ENCODE measurements around the gene SLC44A4.
"Not testable (repeated sequence)": the region's sequence is repeated elsewhere in the genome, so short reads cannot be mapped to it uniquely, and the experiment has no call there.

The SLC44A4 gene

DNA sequence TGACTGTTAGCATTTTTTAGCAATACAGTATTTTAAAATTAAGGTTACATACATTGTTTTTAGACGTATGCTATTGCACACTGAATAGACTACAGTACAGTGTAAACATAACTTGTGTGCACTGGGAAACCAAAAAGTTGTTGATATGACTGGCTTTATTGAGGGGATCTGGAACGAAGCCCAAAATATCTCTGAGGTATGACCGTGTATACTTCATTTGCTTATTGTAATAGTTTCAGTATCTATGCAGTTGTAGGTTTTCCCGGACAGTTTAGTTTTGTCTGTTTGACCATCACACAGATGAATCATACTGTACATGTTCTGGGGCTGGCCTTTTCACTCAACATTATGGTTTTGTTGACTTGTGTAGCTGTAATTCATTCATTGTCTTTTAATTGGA lies 30.0 kb upstream of the SLC44A4 start:
- Histone ChIP-seq H3K4me3 (ENCODE audit: low read length) (no peak overlapping the region), H3K27me3 (ENCODE audit: insufficient read depth, low read length) (no peaks in the 10 kb centered on the region), H2AFZ (ENCODE audit: low read depth, low read length) (no peak overlapping the region), H3K9me3 (ENCODE audit: low read length) (no peaks in the 10 kb centered on the region), H3K4me1 (ENCODE audit: insufficient read depth, low read length) (peaks cover 3% of the 10 kb centered on the region), H3K36me3 (ENCODE audit: insufficient read depth, low read length) (no peaks in the 10 kb centered on the region)

DNA sequence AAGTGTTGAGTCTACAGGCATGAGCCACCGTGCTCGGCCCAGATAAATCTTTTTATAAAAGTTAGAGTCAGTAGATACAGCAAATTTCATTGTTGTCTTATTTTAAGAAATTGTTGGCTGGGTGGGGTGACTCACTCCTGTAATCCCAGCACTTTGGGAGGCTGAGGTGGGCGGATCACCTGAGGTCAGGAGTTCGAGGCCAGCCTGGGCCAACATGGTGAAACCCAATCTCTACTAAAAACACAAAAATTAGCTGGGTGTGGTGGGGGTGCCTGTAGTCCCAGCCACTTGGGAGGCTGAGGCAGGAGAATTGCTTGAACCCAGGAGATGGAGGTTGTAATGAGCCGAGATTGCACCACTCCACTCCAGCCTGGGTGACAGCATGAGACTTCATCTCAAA lies 29.5 kb upstream of the SLC44A4 start:
- not testable (repeated sequence) for H3K4me1 ChIP-seq (ENCODE audit: insufficient read depth, low read length); H3K36me3 ChIP-seq (ENCODE audit: insufficient read depth, low read length); H3K27me3 ChIP-seq (ENCODE audit: insufficient read depth, low read length); H2AFZ ChIP-seq (ENCODE audit: low read depth, low read length); H3K9me3 ChIP-seq (ENCODE audit: low read length); H3K4me3 ChIP-seq (ENCODE audit: low read length)

DNA sequence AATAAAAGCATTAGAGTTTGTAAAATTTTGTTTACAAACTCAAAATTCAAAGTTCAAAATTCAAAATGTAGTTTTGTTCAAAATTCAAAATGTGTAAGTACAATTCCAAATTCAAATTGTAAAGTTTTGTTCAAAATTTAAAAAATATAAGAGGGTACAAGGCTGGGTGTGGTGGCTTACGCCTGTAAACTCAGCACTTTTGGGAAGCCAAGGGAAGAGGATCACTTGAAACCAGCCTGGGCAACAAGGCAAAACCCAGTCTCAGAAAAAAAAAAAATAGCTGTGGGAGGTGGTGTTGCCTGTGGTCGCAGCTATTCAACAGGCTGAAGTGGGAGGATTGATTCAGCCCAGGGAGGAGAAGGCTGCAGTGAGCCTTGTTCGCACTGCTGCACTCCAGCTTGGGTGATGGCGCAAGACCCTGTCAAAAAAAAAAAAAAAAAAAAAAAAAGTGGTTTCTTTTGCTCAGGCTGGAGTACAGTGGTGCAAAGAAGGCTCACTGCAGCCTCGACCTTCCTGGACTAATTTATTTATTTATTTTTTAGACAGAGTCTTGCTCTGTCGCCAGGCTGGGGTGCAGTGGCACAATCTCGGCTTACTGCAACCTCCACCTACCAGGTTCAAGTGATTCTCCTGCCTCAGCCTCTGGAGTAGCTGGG lies 28.5 kb upstream of the SLC44A4 start:
- no peaks in the 10 kb centered on the region for H3K36me3 ChIP-seq (ENCODE audit: insufficient read depth, low read length)
- H3K4me3 ChIP-seq (ENCODE audit: low read length), result no peak overlapping the region
- no peaks in the 10 kb centered on the region for H3K27me3 ChIP-seq (ENCODE audit: insufficient read depth, low read length)
- peaks cover 9% of the 10 kb centered on the region for H3K4me1 ChIP-seq (ENCODE audit: insufficient read depth, low read length)
- H3K9me3 ChIP-seq (ENCODE audit: low read length), result no peaks in the 10 kb centered on the region
- H2AFZ ChIP-seq (ENCODE audit: low read depth, low read length), result no peak overlapping the region

DNA sequence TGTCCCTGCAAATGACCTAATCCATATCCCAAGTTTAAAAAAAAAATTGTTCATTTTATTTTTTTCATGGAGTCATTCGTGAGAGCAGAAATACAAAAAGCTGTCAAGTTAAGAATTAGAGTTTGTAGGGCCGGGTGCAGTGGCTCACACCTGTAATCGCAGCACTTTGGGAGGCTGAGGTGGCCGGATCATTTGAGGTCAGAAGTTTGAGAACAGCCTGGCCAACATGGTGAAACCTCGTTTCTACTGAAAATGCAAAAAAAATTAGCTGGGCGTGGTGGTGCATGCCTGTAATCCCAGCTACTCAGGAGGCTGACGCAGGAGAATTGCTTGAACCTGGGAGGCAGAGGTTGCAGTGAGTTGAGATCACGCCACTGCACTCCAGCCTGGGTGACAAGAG lies 27.9 kb upstream of the SLC44A4 start:
- not testable (repeated sequence) for H3K9me3 ChIP-seq (ENCODE audit: low read length); H3K36me3 ChIP-seq (ENCODE audit: insufficient read depth, low read length); H3K4me3 ChIP-seq (ENCODE audit: low read length); H2AFZ ChIP-seq (ENCODE audit: low read depth, low read length); H3K4me1 ChIP-seq (ENCODE audit: insufficient read depth, low read length); H3K27me3 ChIP-seq (ENCODE audit: insufficient read depth, low read length)

DNA sequence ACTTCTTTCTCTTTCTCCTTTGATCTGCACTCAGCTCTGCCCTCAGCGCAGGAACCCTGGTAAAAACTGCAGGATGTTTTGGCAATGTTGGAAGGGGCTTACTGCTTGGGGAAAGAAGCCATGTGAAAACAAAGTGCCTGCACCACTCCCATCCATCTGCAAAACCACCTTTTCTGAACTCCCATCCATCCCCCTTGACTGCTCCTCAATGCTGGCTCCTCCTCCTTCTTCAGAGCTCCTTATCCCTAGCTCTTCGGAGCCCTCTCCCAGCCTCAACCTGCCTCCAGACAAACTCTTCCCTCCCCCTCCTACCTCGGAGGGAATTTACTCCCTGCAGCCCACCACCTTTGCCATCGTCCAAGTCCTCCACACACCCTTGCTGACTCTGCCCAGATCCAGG lies 27.3 kb upstream of the SLC44A4 start:
- Histone ChIP-seq H2AFZ (ENCODE audit: low read depth, low read length) (no peak overlapping the region), H3K4me1 (ENCODE audit: insufficient read depth, low read length) (peaks cover 8% of the 10 kb centered on the region), H3K36me3 (ENCODE audit: insufficient read depth, low read length) (no peaks in the 10 kb centered on the region), H3K4me3 (ENCODE audit: low read length) (no peak overlapping the region), H3K9me3 (ENCODE audit: low read length) (no peaks in the 10 kb centered on the region), H3K27me3 (ENCODE audit: insufficient read depth, low read length) (no peaks in the 10 kb centered on the region)

DNA sequence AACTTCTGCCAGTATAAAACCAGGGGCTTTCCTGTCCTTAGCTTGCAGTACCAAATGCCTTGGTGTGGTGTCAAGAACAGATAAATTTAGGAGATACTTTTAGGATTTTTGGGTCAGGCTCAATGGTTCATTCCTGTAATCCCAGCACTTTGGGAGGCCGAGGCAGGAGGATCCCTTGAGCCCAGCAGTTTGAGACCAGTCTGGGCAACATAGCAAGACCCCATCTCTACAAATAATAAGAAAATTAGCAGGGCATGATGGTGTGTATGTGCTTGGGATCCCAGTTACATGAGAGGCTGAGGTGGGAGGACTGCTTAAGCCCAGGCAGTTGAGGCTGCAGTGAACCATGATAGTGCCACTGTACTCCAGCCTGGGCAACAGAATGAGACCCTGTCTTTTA lies 26.2 kb upstream of the SLC44A4 start:
- Histone ChIP-seq H3K4me1 (ENCODE audit: insufficient read depth, low read length) (peaks cover 13% of the 10 kb centered on the region), H3K36me3 (ENCODE audit: insufficient read depth, low read length) (no peaks in the 10 kb centered on the region), H2AFZ (ENCODE audit: low read depth, low read length) (no peak overlapping the region), H3K4me3 (ENCODE audit: low read length) (no peak overlapping the region), H3K27me3 (ENCODE audit: insufficient read depth, low read length) (no peaks in the 10 kb centered on the region), H3K9me3 (ENCODE audit: low read length) (no peaks in the 10 kb centered on the region)

DNA sequence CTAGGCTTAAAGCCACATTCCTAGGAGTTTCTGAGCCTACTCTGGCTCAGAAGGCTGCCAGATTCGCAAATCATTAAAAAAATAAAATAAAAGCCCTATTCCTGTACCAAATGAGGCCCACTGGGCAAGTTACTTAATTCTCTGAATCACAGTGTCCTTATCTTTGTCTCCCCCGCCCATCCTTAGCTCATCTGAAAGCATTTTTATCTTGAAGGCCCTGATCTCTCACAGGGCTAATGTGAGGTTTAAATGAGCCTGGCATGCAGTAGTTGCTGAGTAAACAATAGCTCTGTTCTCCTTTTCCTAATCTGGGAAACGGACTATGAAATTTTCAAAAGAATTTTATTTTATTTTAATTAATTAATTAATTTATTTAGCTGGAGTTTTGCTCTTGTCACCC lies 25.2 kb upstream of the SLC44A4 start:
- no peaks in the 10 kb centered on the region for H3K27me3 ChIP-seq (ENCODE audit: insufficient read depth, low read length)
- no peak overlapping the region for H2AFZ ChIP-seq (ENCODE audit: low read depth, low read length)
- H3K4me3 ChIP-seq (ENCODE audit: low read length), result no peak overlapping the region
- H3K36me3 ChIP-seq (ENCODE audit: insufficient read depth, low read length), result peaks cover 4% of the 10 kb centered on the region
- peaks cover 20% of the 10 kb centered on the region for H3K4me1 ChIP-seq (ENCODE audit: insufficient read depth, low read length)
- H3K9me3 ChIP-seq (ENCODE audit: low read length), result no peaks in the 10 kb centered on the region

DNA sequence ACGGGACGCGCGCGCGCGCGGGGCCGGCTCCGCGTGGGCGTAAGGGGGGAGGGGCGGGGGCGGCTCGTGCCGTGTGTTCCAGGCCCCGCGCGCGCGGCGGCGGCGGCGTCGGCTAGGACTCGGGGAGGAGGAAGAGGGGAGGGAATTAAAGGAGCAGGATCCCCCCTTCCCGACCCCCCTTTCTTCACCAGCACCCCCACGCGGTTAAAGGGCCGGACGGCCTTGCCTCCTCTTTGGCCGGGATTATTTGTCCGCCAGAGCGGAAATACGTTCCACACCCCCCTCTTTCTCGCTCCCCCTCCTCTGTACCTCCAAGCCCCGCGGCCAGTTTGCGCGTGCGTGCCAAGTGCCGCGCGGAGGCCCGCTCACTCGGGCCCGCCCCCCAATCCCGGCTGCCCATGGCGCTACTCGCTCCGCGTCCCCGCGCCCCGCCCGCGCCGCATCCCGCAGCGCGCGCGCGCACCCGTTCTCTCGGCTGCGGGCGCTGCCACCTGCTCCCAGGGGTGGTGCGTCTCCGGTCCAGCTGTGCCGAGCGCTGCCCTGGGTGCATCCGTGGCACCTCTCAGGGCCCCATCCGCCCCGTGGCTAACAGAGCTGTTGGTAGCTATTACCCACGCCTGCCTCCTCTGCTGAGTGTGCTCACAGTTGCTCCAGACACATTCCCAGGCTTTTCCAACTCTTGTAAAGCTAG lies 23.3 kb upstream of the SLC44A4 start, which contains the start of gene ZBTB12:
ZBTB12 (minus strand) TSS at position 134 of the 691 bp plus-strand sequence. CDS start 781 bp downstream, outside the sequence.
- H3K9me3 ChIP-seq (ENCODE audit: low read length), result no peaks in the 10 kb centered on the region
- H3K36me3 ChIP-seq (ENCODE audit: insufficient read depth, low read length), result peaks cover 4% of the 10 kb centered on the region
- no peaks in the 10 kb centered on the region for H3K27me3 ChIP-seq (ENCODE audit: insufficient read depth, low read length)
- H2AFZ ChIP-seq (ENCODE audit: low read depth, low read length), result peak within 1 kb of the TSS; percentile 50
- peaks cover 28% of the 10 kb centered on the region for H3K4me1 ChIP-seq (ENCODE audit: insufficient read depth, low read length)
- peak within 1 kb of the TSS; percentile 85 for H3K4me3 ChIP-seq (ENCODE audit: low read length)

DNA sequence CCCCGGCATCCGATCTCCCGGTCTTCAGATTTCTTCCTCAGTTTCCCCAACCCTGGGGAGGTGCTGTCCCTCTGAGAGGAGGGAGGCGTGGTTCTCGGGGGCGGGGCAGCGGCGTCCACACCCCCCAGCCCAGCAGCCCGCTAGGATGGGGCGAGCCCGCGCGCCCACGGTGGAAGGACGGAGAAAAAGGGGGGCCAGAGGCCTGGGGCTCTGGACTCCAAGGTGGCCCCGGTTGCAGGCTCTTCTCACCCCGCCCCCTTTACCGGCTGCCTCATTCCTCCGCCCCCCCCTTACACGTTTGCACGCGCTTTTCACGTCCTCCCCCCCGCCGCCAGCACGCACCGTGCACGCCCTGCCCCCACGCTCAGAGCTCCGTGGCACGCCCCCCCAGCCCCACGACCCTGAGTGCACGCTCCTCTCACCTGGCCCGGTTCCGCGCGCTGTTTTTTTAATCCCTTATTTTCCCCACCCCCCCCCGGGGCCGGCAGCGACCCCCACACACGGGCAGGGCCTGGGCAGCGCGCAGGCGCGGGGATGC lies 22.7 kb upstream of the SLC44A4 start:
- H3K27me3 ChIP-seq (ENCODE audit: insufficient read depth, low read length), result no peaks in the 10 kb centered on the region
- H3K36me3 ChIP-seq (ENCODE audit: insufficient read depth, low read length), result peaks cover 4% of the 10 kb centered on the region
- no peak overlapping the region for H2AFZ ChIP-seq (ENCODE audit: low read depth, low read length)
- H3K9me3 ChIP-seq (ENCODE audit: low read length), result no peaks in the 10 kb centered on the region
- H3K4me3 ChIP-seq (ENCODE audit: low read length), result peak overlapping the region; percentile 85
- H3K4me1 ChIP-seq (ENCODE audit: insufficient read depth, low read length), result peaks cover 31% of the 10 kb centered on the region

DNA sequence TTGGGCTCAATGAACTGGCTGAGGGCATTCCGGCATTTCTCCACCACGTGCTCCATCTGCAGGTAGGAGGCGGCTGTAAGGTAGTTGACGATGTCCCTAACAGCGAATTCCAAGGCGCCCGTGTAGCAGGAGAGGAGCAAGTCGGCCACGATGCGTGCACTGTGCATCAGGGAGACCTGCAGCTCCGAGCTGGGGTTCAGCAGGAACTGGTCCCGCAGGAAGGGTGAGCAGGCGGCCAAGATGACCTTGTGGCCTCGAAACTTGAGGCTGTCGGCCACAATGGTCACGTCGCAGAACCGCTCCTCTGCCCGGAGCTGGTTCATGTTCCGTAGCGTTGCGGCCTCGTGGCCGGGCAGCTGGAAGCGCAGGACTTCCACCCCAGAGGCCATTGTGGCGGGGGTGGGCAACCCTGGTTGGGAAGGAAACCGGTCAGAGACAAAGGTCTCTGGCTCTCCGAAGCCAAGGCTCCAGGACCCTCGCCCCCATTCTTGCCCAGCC lies 22.2 kb upstream of the SLC44A4 start:
- Histone ChIP-seq H3K36me3 (ENCODE audit: insufficient read depth, low read length) (peaks cover 8% of the 10 kb centered on the region), H3K4me1 (ENCODE audit: insufficient read depth, low read length) (peaks cover 37% of the 10 kb centered on the region), H2AFZ (ENCODE audit: low read depth, low read length) (no peak overlapping the region), H3K4me3 (ENCODE audit: low read length) (peak overlapping the region; percentile 85), H3K9me3 (ENCODE audit: low read length) (no peaks in the 10 kb centered on the region), H3K27me3 (ENCODE audit: insufficient read depth, low read length) (no peaks in the 10 kb centered on the region)

DNA sequence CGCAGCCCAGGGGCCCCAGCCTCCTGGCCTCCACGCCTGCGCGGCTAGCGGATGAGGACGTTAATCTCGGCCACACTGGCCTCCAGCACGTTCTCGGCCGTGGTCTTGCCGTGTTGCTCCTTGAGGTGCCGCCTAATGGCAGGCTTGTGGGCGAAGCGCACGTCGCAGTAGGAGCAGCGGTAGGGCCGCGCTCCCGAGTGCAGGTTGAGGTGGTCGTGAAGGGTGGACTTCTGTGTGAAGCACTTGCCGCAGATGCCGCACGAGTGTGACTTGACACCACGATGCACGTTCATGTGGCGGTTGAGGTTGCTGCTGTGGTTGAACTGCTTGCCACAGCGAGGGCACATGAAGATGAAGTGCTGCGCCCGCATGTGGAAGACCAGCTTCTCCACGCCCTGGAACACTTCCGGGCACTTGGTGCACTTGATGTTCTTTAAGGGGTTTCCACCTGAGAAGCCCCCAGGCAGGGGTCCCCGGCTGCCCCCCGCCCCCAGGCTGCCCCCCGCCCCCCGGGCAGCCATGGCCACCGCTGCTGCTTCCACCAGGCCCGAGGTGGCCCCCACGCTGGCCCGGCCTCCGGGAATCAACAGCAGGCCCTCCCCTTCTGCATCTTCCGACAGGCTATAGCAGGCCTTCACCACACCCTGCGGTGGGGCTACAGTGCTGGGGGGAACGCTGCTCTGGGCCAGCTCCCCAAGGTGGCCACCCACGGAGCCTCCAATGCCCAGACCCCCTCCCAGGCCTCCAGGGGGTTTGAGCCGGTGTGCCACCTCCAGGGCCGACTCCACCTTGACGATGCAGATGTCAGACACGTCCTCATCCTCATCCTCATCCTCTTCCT lies 21.3 kb upstream of the SLC44A4 start:
- no peaks in the 10 kb centered on the region for H3K27me3 ChIP-seq (ENCODE audit: insufficient read depth, low read length)
- no peak overlapping the region for H2AFZ ChIP-seq (ENCODE audit: low read depth, low read length)
- peaks cover 16% of the 10 kb centered on the region for H3K36me3 ChIP-seq (ENCODE audit: insufficient read depth, low read length)
- no peaks in the 10 kb centered on the region for H3K9me3 ChIP-seq (ENCODE audit: low read length)
- H3K4me3 ChIP-seq (ENCODE audit: low read length), result no peak overlapping the region
- peaks cover 38% of the 10 kb centered on the region for H3K4me1 ChIP-seq (ENCODE audit: insufficient read depth, low read length)

DNA sequence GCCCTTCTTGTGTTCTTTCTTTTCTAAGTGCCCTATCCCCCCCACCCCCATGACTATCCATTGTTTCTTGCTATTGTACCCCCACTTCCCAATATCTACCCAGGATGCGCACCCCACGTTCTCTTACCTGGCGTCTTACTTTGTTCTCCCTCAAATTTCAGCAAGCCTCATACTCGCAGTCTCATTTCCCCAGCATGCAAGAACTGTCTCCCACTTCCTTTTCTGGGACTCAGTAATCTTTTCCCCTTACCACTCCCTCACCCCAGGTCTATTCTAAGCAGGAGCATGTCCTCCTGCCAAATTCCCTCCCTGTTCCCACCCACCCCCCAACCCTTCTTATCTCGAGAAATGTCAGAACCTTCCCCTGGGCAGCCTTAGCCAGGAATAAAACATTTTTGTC lies 20.4 kb upstream of the SLC44A4 start:
- Histone ChIP-seq H3K4me1 (ENCODE audit: insufficient read depth, low read length) (peaks cover 38% of the 10 kb centered on the region), H3K9me3 (ENCODE audit: low read length) (no peaks in the 10 kb centered on the region), H3K4me3 (ENCODE audit: low read length) (no peak overlapping the region)

More for the DNA sequence above, 20.4 kb upstream of the SLC44A4 start:
- no peak overlapping the region for H2AFZ ChIP-seq (ENCODE audit: low read depth, low read length)
- peaks cover 25% of the 10 kb centered on the region for H3K36me3 ChIP-seq (ENCODE audit: insufficient read depth, low read length)
- H3K27me3 ChIP-seq (ENCODE audit: insufficient read depth, low read length), result no peaks in the 10 kb centered on the region

All from neuron (in vitro differentiated cells).